ENCODE results near the gene ANKRD13B.
"Not testable (repeated sequence)": the region's sequence is repeated elsewhere in the genome, so short reads cannot be mapped to it uniquely, and the experiment has no call there.

DNA sequence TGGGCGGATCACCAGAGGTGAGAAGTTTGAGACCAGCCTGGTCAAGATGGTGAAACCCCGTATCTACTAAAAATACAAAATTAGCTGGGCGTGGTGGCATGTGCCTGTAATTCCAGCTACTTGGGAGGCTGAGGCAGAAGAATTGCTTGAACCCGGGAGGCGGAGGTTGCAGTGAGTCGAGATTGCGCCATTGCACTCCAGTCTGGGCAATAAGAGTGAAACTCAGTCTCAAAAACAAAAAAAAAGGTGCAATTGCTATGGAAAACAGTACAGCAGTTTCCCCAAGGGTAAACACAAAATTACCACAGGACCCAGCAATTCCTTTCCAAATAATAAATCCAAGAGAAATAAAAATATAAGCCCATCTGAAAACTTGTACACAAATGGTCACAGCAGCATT is 59.0 kb downstream of the ANKRD13B start:
- TF ChIP-seq, protein P1, sequence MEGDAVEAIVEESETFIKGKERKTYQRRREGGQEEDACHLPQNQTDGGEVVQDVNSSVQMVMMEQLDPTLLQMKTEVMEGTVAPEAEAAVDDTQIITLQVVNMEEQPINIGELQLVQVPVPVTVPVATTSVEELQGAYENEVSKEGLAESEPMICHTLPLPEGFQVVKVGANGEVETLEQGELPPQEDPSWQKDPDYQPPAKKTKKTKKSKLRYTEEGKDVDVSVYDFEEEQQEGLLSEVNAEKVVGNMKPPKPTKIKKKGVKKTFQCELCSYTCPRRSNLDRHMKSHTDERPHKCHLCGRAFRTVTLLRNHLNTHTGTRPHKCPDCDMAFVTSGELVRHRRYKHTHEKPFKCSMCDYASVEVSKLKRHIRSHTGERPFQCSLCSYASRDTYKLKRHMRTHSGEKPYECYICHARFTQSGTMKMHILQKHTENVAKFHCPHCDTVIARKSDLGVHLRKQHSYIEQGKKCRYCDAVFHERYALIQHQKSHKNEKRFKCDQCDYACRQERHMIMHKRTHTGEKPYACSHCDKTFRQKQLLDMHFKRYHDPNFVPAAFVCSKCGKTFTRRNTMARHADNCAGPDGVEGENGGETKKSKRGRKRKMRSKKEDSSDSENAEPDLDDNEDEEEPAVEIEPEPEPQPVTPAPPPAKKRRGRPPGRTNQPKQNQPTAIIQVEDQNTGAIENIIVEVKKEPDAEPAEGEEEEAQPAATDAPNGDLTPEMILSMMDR (IDR thresholded peaks at IDR 0.05; ENCODE audit: low read depth, low read length): not testable (repeated sequence)
- TF ChIP-seq EZH2phosphoT487 (IDR thresholded peaks at IDR 0.05; ENCODE audit: low read depth): not testable (repeated sequence)
